ENCODE results near the gene GIPR.
"Not testable (repeated sequence)": the region's sequence is repeated elsewhere in the genome, so short reads cannot be mapped to it uniquely, and the experiment has no call there.

Gene GIPR

DNA sequence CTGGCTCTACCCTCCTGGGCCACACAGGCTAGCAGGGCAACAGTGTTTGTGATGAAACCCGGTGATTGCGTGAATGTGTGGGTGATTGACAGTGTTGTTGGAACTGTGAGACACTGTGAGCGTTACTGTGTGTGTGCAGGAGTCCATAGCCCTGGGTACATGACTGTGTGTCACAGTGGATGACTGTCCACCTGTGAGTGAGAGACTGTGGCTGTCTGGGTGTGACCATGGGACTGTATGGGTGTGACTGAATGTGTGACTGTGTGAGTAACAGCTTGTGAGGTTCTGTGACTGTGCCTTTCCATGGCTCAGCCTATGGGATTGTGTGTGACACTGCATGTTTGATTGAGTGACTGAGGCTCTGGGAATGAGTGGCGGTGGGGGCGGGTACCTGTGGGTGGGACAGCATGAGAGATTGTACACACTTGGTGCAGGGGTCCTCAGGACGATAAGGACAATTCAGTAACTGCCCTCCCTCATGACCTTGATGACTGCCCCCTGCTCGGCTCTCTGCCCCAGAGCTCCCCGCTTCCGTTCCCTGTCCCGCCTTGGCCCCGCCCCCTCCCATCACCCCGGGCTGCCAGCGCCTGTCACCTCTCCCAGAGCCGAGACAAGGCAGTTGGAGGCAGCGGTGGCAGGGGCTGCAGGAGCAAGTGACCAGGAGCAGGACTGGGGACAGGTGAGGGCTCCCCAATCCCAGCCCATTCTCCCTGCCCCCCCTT lies at the start of gene GIPR:
TSS of gene GIPR (plus strand) at position 602 of the 722 bp plus-strand sequence. CDS start 1,300 bp downstream, outside the sequence.
- DNase-seq: peak; percentile 51 to 58

DNA sequence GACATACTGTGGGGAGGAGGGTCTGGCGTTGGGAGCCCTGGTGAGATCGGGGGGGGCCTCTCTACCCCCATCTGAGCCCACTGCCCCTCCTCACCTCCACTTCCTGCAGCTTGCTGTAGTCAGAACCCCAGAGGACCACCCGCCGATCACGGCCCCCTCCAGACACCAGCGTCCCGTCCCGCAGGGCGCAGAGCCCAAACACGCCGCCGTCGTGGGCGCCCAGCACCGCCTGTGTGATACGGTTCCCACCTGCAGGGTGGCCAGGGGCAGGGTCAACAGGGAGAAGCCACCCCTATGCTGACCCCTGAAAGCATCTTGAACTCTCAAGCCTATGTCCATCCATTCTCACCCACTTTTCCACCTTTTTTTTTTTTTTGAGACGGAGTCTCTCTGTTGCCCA lies 46.6 kb upstream of the GIPR start:
- DNase-seq: no peak

GRCh38 chr19:45621976-45622503 lies 46.0 kb upstream of the GIPR start:
- no peak for DNase-seq

- no peak for DNase-seq
Measured at GRCh38 chr19:45623984-45624383, 44.0 kb upstream of the GIPR start.

GRCh38 chr19:45628219-45628618 lies 39.8 kb upstream of the GIPR start:
- DNase-seq: not testable (repeated sequence)

- no peak for DNase-seq
Measured at GRCh38 chr19:45629704-45630103, 38.3 kb upstream of the GIPR start.

DNA sequence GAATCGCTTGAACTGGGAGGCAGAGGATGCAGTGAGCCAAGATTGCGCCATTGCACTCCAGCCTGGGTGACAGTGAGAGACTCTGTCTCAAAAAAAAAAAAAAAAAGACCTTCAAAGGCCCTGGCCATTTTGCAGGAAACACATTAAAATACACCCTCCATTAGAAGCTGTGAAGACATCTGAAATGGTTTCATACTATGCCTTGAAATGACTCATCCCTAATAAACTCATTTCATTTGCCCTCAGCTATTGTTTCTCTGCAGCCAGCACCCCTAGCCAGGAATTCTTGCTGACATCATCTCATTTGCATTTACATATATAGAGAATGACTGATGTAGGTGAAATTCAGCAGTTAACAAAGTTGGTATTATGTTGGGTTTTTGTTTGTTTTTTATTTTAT lies 37.6 kb upstream of the GIPR start:
- no peak for DNase-seq

DNA sequence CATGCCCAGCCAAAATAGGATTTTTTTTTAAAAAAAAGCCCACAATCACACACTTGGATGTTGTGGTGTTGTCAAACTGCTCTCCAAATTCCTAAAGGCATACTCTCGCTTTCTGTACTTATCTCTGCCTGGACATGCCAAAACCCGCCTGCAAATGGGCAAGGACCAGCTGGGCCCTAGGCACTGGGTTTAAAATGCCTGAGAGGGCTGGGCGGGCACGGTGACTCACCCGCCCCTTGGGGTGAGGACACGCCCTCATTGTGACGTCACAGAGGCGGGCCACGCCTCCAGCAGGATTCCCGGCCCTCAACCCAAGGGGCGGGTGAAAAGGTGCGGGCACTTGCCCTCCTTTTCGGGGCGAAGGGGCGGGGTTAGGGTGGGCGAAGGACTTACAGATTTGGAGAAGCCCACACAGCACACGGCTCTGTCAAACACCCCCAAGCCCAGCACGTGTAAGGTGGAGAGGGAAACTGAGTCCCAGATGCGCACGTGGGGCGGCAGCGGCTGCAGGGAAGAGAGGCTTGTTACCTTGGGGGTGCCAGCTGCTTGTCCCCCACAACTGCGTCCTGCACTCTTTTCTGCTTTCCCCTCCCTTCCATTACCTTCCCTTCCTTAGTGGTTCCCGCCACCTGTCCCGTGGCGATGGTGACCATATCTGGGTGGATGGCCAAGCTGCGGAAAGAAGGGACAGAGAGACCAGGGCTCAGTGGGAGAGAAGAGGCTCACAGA lies 35.4 kb upstream of the GIPR start:
- peak; percentile 22 to 56 for DNase-seq

- DNase-seq: no peak
Measured at GRCh38 chr19:45636275-45636674, 31.7 kb upstream of the GIPR start.

GRCh38 chr19:45636902-45637301 lies 31.1 kb upstream of the GIPR start:
- no peak for DNase-seq

DNA sequence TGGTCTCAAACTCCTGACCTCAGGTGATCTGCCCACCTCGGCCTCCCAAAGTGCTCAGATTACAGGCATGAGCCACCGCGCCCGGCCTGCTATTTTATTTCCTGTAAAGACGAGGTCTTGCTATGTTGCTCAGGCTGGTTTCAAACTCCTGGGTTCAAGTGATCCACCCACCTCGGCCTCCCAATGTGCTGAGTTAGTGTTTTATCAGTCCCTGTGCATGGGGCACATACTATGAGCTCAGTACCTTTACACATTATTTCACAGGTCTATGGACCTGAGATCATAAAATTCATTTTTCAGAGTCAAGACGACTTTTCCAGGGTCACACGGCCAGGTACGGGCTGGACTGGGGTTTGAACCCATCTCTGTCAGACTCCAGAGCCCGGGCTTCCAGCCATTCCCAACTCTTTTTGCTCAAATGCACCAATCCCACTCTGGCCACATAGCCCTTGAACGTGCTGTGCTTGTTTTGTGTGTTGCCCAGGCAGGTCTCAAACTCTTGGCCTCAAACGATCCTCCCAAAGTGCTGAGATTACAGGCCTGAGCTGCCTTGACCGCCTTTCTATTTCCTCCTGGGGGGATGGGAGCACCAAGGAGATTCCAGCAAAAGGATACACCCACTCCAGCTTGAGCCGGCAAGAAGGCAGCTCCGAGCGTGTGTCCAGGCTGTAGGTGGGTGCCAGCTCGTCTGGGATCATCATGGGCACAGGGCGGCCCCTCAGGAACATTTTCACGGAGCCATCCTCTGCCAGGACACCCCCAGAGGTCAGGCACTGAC lies 29.9 kb upstream of the GIPR start:
- no peak for DNase-seq

DNA sequence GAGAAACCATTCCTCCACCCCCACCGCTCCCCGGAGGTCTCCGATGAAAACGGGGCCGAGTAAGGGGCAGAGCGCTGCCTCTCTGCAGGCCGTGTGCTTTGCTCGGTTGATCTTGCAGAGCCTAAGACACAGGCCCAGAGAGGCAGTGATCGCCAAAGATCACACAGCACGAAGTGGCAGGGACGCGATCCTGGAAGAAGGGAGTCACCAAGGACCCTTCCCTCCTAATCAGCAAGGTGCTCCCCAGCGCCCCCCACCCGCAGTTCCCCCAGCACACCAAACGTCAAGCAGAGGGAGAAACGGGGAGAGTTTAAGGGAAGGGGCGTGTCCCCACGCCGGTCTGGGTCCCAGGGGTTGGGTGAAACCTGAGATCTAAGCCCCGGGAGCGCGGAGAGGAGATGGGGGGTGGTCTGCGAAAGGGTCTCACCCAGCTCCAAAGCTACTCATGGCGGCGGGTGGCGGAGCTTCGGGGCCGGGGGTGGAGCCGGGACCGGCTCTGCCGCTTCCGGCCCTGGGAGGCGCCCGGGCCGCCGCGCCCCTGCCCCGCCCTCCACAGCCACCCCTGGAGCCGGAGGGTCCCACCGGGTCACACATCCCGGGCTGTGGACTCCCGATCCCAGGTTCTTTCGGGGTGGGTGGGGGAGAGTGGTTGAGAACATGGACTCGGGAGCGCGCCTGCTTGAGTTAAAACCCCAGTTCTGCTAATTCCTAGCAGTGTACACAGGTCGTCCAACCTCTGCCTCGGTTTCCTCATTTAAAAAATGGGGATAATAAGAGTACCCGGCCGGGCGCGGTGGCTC lies 28.9 kb upstream of the GIPR start, which contains the start of gene EML2:
TSS of gene EML2 (minus strand) at position 468 of the 800 bp plus-strand sequence. CDS start at position 447, 21 bp downstream.
- DNase-seq: peak; percentile 43 to 62

DNA sequence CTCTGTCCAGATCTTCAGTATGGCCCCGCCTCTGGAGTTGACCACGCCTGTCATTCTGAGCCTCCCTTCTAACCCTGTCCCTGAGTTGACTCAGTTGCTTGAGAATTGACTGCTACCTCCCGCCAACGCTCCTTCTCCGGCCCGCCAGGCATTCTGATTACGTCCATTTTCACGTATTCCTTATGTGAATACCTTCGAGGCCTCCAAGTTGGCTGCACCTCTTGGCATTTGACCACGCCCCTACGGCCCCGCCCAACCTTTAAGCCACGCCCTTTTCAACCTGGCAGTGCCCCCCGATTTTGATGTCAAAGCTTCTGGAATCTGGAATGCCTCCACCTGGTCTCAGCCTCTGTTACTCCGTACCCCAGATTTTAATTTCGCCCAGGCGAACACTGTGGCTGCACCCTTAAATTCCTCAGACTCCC lies 27.2 kb upstream of the GIPR start:
- DNase-seq: peak in 1 of 2 experiments; percentile 33

DNA sequence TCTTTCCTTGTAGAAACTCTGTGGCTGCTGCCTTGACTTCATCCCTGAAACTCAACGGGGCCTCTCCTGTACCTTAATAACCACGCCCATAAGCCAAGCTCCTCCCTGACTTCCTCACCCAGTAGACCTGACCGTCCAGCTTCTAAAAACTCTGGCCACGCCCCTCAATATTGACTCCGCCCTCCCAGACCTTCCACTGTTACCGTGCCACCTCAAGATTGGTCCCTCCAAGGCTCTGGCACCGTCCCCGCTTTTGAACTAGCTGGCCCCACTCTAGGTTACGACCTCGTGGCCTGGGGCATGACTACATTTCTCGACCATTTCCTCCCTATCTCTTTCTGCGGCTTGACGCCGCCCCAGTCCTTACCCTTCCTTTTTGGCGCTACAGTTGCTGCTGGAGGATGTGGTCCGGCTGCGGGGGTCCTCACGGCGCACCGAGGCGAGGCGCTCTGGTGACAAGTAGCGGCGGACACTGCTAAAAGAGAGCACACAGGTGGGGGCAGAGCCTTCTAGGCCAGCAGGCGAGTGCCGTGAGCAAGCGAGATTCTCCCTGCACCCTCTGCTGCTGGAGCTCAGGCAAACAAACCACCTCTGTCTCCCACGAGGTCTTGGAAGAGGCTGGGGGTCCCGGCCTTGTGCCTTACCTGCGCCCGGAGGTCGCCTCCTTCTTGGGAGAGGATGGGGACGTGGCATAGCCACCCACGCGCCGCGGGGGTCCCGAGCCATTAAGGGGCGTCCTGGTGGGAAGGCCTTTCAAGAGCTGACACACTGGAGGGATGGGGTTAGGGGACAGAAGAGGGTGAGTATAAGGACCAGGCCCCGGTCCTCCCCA lies 26.5 kb upstream of the GIPR start:
- peak; percentile 51 to 72 for DNase-seq

DNA sequence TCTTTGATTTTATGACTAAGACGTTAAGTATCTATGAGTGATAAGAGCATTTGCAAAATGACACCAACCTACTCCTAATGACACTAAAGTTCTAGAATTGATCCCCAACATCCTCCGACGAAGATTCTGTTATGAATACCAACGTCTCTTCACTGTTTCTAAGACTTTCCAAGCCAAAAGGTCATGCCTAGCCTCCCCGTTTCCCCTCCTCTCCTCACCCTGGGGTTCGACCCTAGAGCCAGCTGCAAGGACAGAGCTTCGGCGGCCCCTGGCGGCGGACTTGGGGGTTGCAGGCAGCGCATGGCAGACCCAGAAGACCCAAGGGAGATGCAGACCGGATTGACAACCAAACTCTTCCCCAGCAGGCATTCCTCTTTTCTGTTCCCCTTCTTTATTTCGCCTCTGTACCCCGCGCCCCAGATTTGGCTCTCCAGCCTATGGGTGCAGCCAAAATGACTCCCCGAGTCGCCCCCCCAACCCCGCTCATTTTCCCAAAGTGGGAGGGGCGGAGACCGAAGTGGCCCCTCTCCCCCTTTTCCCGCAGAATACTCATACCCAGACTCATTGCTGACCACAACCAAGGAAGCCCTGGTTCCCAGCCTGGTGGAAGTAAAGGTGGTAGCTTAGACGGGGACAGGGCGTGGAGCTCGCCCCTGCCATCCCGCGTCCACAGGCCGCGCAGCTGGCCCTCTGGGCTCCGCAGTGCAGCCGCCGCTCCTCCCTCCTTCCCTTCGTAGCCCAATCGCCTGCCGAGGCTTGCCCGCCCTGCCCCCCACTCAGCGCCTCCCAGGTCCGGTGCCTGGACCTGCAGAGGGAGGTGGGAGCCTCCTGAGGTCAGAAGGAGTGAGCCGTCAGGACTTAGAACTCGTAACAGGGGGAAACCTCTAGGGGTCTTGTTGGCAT lies 24.7 kb upstream of the GIPR start:
- DNase-seq: peak; percentile 90 to 96

- DNase-seq: no peak
Measured at GRCh38 chr19:45643927-45644771, 23.9 kb upstream of the GIPR start.

DNA sequence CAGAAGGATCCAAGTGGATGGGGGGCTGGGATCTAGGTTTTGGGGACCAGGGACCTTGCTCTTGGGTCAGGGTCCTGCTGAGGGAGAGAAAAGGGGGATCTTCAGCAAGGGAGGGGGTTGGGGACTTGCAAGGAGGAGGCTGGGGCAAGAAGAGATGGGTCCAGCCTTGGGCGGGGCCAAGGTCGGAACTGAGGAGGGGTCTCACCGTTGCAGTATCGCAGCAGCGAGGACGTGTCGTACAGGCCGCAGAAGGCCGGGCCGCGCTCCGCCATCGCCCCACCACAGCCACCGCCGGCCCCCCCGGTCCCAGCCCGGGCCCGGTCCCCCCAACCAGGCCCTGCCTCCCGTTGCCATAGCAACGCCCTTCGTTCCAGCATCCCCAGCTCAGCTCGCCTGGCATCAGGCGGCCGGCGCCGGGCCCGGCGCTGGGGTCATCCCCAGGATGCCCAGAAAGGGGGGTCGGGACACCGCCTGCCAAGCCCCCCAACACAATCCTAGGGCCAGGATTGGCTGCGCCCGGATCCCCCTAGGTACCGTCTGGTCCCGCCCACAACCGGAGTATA lies 22.9 kb upstream of the GIPR start:
- DNase-seq: no peak

- peak; percentile 68 to 70 for DNase-seq
Measured at GRCh38 chr19:45645631-45646344, 22.2 kb upstream of the GIPR start.

Measured in stimulated activated CD4-positive, alpha-beta T cell treated with anti-CD3 and anti-CD28 coated beads, Interleukin-4, amount 100 ng/mL, for 4 hours (primary cell).